Measurements from ENCODE around the gene NID1. TPM values are rescaled to one million over a fixed set of nuclear protein-coding genes. Genes with fewer than 3 reads are reported as not detected.
A peak's percentile ranks its signal among the peaks of the same experiment; 100 is the strongest.

Gene NID1
- total RNA-seq, 4 donors from 2014 or later, result 139 to 322 (median 244) TPM

DNA sequence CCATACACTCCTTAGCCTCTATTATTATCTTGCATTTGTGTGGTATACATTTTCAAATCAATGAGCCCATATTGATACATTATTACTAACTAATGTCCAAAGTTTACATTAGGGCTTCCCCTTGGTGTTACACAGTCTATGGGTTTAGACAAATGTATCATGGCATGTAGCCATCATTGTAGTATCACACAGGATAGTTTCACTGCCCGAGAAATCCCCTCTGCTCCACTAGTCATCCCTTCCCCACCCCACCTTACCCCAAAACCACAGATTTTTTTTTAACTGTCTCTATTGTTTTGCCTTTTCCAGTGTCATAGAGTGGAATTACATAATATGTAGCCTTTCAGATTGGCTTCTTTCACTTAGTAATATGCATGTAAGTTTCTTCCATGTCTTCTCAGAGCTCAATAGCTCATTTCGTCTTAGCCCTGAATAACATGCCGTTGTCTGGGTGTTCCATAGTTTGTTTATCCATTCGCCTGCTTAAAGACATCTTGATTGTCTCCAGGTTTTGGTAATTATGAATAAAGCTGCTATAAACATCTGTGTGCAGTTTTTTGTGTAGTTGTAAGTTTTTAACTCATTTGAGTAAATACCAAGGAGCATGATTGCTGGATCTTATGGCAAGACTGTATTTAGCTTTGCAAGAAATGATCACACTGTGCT is 111.8 kb downstream of the NID1 start:
- no peak for ATAC-seq
- no peak for TF ChIP-seq POLR2A (IDR thresholded peaks at IDR 0.05)
- no peak for TF ChIP-seq EP300 (IDR thresholded peaks at IDR 0.05)
- no peak for TF ChIP-seq POLR2AphosphoS5 (IDR thresholded peaks at IDR 0.05)
- TF ChIP-seq, protein P1, sequence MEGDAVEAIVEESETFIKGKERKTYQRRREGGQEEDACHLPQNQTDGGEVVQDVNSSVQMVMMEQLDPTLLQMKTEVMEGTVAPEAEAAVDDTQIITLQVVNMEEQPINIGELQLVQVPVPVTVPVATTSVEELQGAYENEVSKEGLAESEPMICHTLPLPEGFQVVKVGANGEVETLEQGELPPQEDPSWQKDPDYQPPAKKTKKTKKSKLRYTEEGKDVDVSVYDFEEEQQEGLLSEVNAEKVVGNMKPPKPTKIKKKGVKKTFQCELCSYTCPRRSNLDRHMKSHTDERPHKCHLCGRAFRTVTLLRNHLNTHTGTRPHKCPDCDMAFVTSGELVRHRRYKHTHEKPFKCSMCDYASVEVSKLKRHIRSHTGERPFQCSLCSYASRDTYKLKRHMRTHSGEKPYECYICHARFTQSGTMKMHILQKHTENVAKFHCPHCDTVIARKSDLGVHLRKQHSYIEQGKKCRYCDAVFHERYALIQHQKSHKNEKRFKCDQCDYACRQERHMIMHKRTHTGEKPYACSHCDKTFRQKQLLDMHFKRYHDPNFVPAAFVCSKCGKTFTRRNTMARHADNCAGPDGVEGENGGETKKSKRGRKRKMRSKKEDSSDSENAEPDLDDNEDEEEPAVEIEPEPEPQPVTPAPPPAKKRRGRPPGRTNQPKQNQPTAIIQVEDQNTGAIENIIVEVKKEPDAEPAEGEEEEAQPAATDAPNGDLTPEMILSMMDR (IDR thresholded peaks at IDR 0.05), result no peak
- Histone ChIP-seq H3K4me3 (no peak overlapping the region), H3K36me3 (no peaks in the 10 kb centered on the region), H3K4me1 (no peaks in the 10 kb centered on the region), H3K27ac (no peak overlapping the region), H3K9me3 (no peaks in the 10 kb centered on the region), H3K27me3 (no peaks in the 10 kb centered on the region)
- 47 to 73% methylated on average over 4 of the region's 4 CpGs for WGBS, 2 donors (ENCODE audit: low coverage in 1 of 2)

DNA sequence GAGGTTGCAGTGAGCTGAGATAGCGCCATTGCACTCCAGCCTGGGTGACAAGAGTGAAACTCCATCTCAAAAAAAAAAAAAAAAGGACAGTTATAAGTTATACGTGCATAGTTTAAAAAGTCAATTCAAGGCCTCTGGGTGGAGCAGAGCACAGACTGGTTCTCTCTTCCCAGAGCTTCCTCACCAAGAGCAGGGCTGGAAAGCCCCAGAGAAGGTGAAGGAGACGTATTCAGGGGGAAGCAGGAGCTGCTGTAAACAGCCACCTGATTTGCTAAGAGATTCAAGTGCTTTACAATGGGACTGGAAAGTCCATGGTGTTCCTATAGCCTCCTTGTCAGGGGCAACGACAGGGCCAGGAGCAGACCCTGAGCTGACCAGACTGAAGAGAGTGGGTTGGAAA is 113.2 kb downstream of the NID1 start:
- H3K9me3 ChIP-seq, result no peaks in the 10 kb centered on the region
- H3K4me1 ChIP-seq, result no peaks in the 10 kb centered on the region
- 80 to 97% methylated on average over 3 to 4 of the region's 4 CpGs for WGBS, 2 donors (ENCODE audit: low coverage in 1 of 2)
- H3K27me3 ChIP-seq, result no peaks in the 10 kb centered on the region
- H3K36me3 ChIP-seq, result no peaks in the 10 kb centered on the region
- no peak overlapping the region for H3K27ac ChIP-seq
- TF ChIP-seq POLR2AphosphoS5 (IDR thresholded peaks at IDR 0.05) (no peak), EP300 (IDR thresholded peaks at IDR 0.05) (no peak), POLR2A (IDR thresholded peaks at IDR 0.05) (no peak)
- TF ChIP-seq, protein P1 (IDR thresholded peaks at IDR 0.05), result no peak
- no peak for ATAC-seq
- no peak overlapping the region for H3K4me3 ChIP-seq

DNA sequence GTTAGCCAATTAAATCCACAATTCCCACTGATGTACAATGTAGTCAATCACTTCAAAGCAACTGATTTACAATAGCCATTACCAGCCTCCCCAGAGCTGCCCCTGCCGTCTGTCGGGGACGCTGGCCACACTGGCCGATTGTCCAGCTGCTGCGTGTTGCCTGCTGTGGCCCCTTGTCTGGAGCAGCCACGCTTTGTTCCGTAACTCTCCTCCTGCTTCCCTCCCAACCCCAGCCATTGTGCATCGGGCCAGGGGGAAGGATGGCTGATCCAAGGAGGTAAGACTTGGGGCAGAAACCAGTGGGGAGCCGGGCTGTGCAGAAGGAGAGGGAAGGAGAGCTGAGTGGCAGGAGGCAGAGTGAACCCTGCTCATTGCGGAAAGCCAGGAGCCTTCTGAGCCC is 114.6 kb downstream of the NID1 start:
- ATAC-seq, result no peak
- Histone ChIP-seq H3K9me3 (no peaks in the 10 kb centered on the region), H3K27ac (no peak overlapping the region), H3K4me1 (no peaks in the 10 kb centered on the region), H3K27me3 (no peaks in the 10 kb centered on the region), H3K36me3 (no peaks in the 10 kb centered on the region), H3K4me3 (no peak overlapping the region)
- TF ChIP-seq, protein P1 (IDR thresholded peaks at IDR 0.05), result no peak
- TF ChIP-seq POLR2A (IDR thresholded peaks at IDR 0.05) (no peak), EP300 (IDR thresholded peaks at IDR 0.05) (no peak), POLR2AphosphoS5 (IDR thresholded peaks at IDR 0.05) (no peak)
- 90% methylated on average over 2 of the region's 10 CpGs; no CpG with 5 or more reads in 1 of the 2 donors for WGBS, 2 donors (ENCODE audit: low coverage in 1 of 2)

- TF ChIP-seq POLR2A (IDR thresholded peaks at IDR 0.05) (no peak), POLR2AphosphoS5 (IDR thresholded peaks at IDR 0.05) (no peak), EP300 (IDR thresholded peaks at IDR 0.05) (no peak)
- TF ChIP-seq, protein P1 (IDR thresholded peaks at IDR 0.05), result no peak
- Histone ChIP-seq H3K4me1 (no peaks in the 10 kb centered on the region), H3K36me3 (no peaks in the 10 kb centered on the region), H3K27me3 (no peaks in the 10 kb centered on the region), H3K27ac (no peak overlapping the region), H3K4me3 (no peak overlapping the region), H3K9me3 (no peaks in the 10 kb centered on the region)
- 58 to 78% methylated on average over 3 of the region's 4 CpGs for WGBS, 2 donors (ENCODE audit: low coverage in 1 of 2)
- ATAC-seq, result peak; percentile 23
Measured at GRCh38 chr1:235948774-235949427, 116.0 kb downstream of the NID1 start.

DNA sequence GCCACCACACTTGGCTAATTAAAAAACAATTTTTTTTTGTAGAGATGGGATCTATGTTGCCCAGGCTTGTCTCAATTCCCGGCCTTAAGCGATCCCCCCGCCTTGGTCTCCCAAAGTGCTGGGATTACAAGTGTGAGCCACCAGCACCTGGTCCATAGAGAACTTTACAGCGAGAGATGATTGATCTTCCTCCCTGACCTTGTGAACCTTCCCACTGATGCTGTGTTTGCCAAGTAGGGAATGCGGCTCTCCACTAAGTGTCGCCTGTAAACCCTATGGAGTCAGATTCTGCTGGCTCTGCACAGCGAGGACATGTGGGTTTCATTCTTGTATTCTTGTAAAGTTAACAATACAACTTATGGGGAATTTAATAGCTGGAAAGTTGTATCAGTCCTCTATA is 116.9 kb downstream of the NID1 start:
- no peak for ATAC-seq
- Histone ChIP-seq H3K9me3 (no peaks in the 10 kb centered on the region), H3K27ac (no peak overlapping the region), H3K36me3 (no peaks in the 10 kb centered on the region), H3K4me1 (no peaks in the 10 kb centered on the region), H3K4me3 (no peak overlapping the region), H3K27me3 (no peaks in the 10 kb centered on the region)
- TF ChIP-seq POLR2AphosphoS5 (IDR thresholded peaks at IDR 0.05) (no peak), POLR2A (IDR thresholded peaks at IDR 0.05) (no peak)
- TF ChIP-seq, protein P1 (IDR thresholded peaks at IDR 0.05), result no peak
- 71% methylated on average over 2 of the region's 7 CpGs; no CpG with 5 or more reads in 1 of the 2 donors for WGBS, 2 donors (ENCODE audit: low coverage in 1 of 2)

Measured in gastroesophageal sphincter (tissue), 4 donors.